Urinary bladder (tissue), 4 donors: ENCODE measurements around the gene KLHL42. TPM values are rescaled to one million over a fixed set of nuclear protein-coding genes. Genes with fewer than 3 reads are reported as not detected.
A peak's percentile ranks its signal among the peaks of the same experiment; 100 is the strongest.

Source experiments
- DNase-seq: peaks from one replicate; pipeline ENCODE4 v3.0.0-alpha.2; 2015; ENCODE audit errors: extremely low spot score
- H3K27ac ChIP-seq: one replicate; pipeline ENCODE4 v1.5.1; 2013; ENCODE audit warnings: low read depth, mild to moderate bottlenecking, moderate library complexity
- H3K36me3 ChIP-seq: one replicate; pipeline ENCODE4 v1.6.1; 2013; ENCODE audit warnings: mild to moderate bottlenecking, moderate library complexity; ENCODE audit not compliant: insufficient read depth
- H3K4me1 ChIP-seq: one replicate; pipeline ENCODE4 v1.6.1; 2013; ENCODE audit warnings: mild to moderate bottlenecking, moderate library complexity; ENCODE audit not compliant: insufficient read depth
- H3K4me3 ChIP-seq: one replicate; pipeline ENCODE4 v1.5.1; 2013; ENCODE audit warnings: low read depth, low read length
- WGBS: extraction: QIAGEN DNeasy Blood & Tissue Kit; methylation state at CpG from one replicate; pipeline ENCODE4 v1.1.7; 2013; 5-methylcytosine and 5-hydroxymethylcytosine counted together
- polyA plus RNA-seq: library from polyadenylated mRNA; stranded (reverse); fragments of 200-250 nt; gene quantifications from one replicate; pipeline ENCODE4 v1.2.3, GENCODE V29; 2013
- total RNA-seq: library from RNA; depleted of rRNA; stranded (reverse); fragments of >200 nt; gene quantifications from one replicate; pipeline ENCODE4 v1.2.3, GENCODE V29; 2014
- donor health status: healthy with polysubstance abuse.
- donor health status: healthy.

Gene KLHL42
- total and polyA plus RNA-seq, 2 donors = 39.5 to 70.0 TPM

GRCh38 chr12:27766587-27766986, 13.4 kb upstream of the KLHL42 start:
- DNase-seq = no peak
- Histone ChIP-seq H3K27ac (no peak overlapping the region), H3K4me1 (no peaks in the 10 kb centered on the region), H3K36me3 (no peaks in the 10 kb centered on the region), H3K4me3 (no peak overlapping the region)
- 86% methylated on average over 3 of the region's 3 CpGs for WGBS

- Histone ChIP-seq H3K27ac (no peak overlapping the region), H3K4me1 (no peaks in the 10 kb centered on the region), H3K4me3 (no peak overlapping the region), H3K36me3 (no peaks in the 10 kb centered on the region)
- 76% methylated on average over 8 of the region's 8 CpGs for WGBS
- DNase-seq = no peak
These were observed 10.8 kb upstream of the KLHL42 start for GRCh38 chr12:27769142-27769673.

- WGBS = 79% methylated on average over 3 of the region's 3 CpGs
These were observed 8.3 kb upstream of the KLHL42 start for GRCh38 chr12:27771481-27772327.

GRCh38 chr12:27772328-27773049, 7.5 kb upstream of the KLHL42 start:
- no peak overlapping the region for H3K27ac ChIP-seq
- 24% methylated on average over 5 of the region's 5 CpGs for WGBS
- no peaks in the 10 kb centered on the region for H3K36me3 ChIP-seq
- H3K4me3 ChIP-seq = no peak overlapping the region
- no peak for DNase-seq
- no peaks in the 10 kb centered on the region for H3K4me1 ChIP-seq

More at GRCh38 chr12:27771481-27772327, 8.3 kb upstream of the KLHL42 start:
- Histone ChIP-seq H3K4me1 (no peaks in the 10 kb centered on the region), H3K27ac (no peak overlapping the region), H3K4me3 (no peak overlapping the region), H3K36me3 (no peaks in the 10 kb centered on the region)
- DNase-seq = no peak

GRCh38 chr12:27777141-27777540, 2.9 kb upstream of the KLHL42 start:
- WGBS = 83% methylated on average over 5 of the region's 5 CpGs
- no peak overlapping the region for H3K27ac ChIP-seq
- no peaks in the 10 kb centered on the region for H3K36me3 ChIP-seq
- H3K4me3 ChIP-seq = no peak overlapping the region
- H3K4me1 ChIP-seq = peaks cover 2% of the 10 kb centered on the region
- DNase-seq = no peak

GRCh38 chr12:27778206-27778605, 1.8 kb upstream of the KLHL42 start:
- peaks cover 2% of the 10 kb centered on the region for H3K4me1 ChIP-seq
- no peak for DNase-seq
- no peak overlapping the region for H3K4me3 ChIP-seq
- 62% methylated on average over 1 of the region's 1 CpG for WGBS
- H3K36me3 ChIP-seq = no peaks in the 10 kb centered on the region
- no peak overlapping the region for H3K27ac ChIP-seq

GRCh38 chr12:27779416-27779919, 565 bp upstream of the KLHL42 start:
- Histone ChIP-seq H3K4me3 (peak overlapping the region; percentile 71), H3K27ac (peak overlapping the region; percentile 83), H3K36me3 (no peaks in the 10 kb centered on the region), H3K4me1 (peaks cover 2% of the 10 kb centered on the region)
- no peak for DNase-seq
- WGBS = 2% methylated on average over 36 of the region's 36 CpGs

- peaks cover 2% of the 10 kb centered on the region for H3K4me1 ChIP-seq
- 7% methylated on average over 27 of the region's 27 CpGs for WGBS
- no peak for DNase-seq
These were observed 777 bp downstream of the KLHL42 start for GRCh38 chr12:27780612-27781408.

GRCh38 chr12:27781680-27782079, 1.6 kb downstream of the KLHL42 start:
- no peak for DNase-seq
- Histone ChIP-seq H3K36me3 (no peaks in the 10 kb centered on the region), H3K27ac (peak overlapping the region; percentile 25), H3K4me3 (peak overlapping the region; percentile 71), H3K4me1 (peaks cover 2% of the 10 kb centered on the region)
- 41% methylated on average over 5 of the region's 5 CpGs for WGBS

More at GRCh38 chr12:27780612-27781408, 777 bp downstream of the KLHL42 start:
- H3K36me3 ChIP-seq = no peaks in the 10 kb centered on the region
- H3K4me3 ChIP-seq = peak overlapping the region; percentile 71
- peak overlapping the region; percentile 83 for H3K27ac ChIP-seq

- no peaks in the 10 kb centered on the region for H3K36me3 ChIP-seq
- WGBS = 68% methylated on average over 1 of the region's 1 CpG
- no peak for DNase-seq
- peak overlapping the region; percentile 3 for H3K4me3 ChIP-seq
- H3K4me1 ChIP-seq = peaks cover 2% of the 10 kb centered on the region
- no peak overlapping the region for H3K27ac ChIP-seq
These were observed 2.4 kb downstream of the KLHL42 start for GRCh38 chr12:27782481-27782880.

GRCh38 chr12:27785882-27786570, 6.0 kb downstream of the KLHL42 start:
- Histone ChIP-seq H3K4me1 (peaks cover 2% of the 10 kb centered on the region), H3K27ac (no peak overlapping the region), H3K36me3 (no peaks in the 10 kb centered on the region), H3K4me3 (no peak overlapping the region)
- 75% methylated on average over 3 of the region's 3 CpGs for WGBS
- DNase-seq = no peak

- DNase-seq = no peak
- no peak overlapping the region for H3K4me3 ChIP-seq
- 21% methylated on average over 2 of the region's 2 CpGs for WGBS
- no peak overlapping the region for H3K27ac ChIP-seq
- no peaks in the 10 kb centered on the region for H3K36me3 ChIP-seq
- no peaks in the 10 kb centered on the region for H3K4me1 ChIP-seq
These were observed 7.5 kb downstream of the KLHL42 start for GRCh38 chr12:27787559-27787958.
